Panc1 (cell line): Measurements from ENCODE around the gene SLC27A1. TPM values are rescaled to one million over a fixed set of nuclear protein-coding genes. Genes with fewer than 3 reads are reported as not detected.
A peak's percentile ranks its signal among the peaks of the same experiment; 100 is the strongest.

Experiments used
- ATAC-seq: fragments of 200-7000 bp; cut with Tn5 transposase; 2 replicates; pipeline ENCODE4 v1.9.1; 2020; ENCODE audit warnings: mild to moderate bottlenecking, moderate library complexity
- BruUV-seq: library from RNA; stranded (reverse); fragments of 400-500 nt; replicated peaks from 2 replicates; lab custom pipeline; 2021; lab: Mats Ljungman, UMichigan
- CTCF ChIA-PET: fragments of 300-600 bp; sonication (Branson Sonifier 250); formaldehyde crosslinking; loops from one replicate; lab custom pipeline; 2022; ENCODE audit warnings: antibody characterized with exemption; lab: Charles Lee
- POLR2A ChIA-PET: fragments of 300-600 bp; sonication (Branson Sonifier 250); formaldehyde crosslinking; loops from one replicate; lab custom pipeline; 2022; ENCODE audit warnings: antibody characterized with exemption; lab: Charles Lee
- DNase-seq: peaks from one replicate; pipeline ENCODE4 v3.0.0-alpha.2; 2010; ENCODE audit warnings: low read depth, low spot score
- H3K27ac ChIP-seq: 2 replicates; pipeline ENCODE4 v1.5.1; 2011; ENCODE audit warnings: mild to moderate bottlenecking, low read length, inconsistent platforms
- H3K27me3 ChIP-seq: fragments of 200-500 bp; sonication (Bioruptor generic); 2 replicates; pipeline ENCODE4 v1.6.0; 2014; ENCODE audit warnings: low read length, inconsistent platforms; ENCODE audit not compliant: control insufficient read depth, insufficient read depth
- H3K36me3 ChIP-seq: fragments of 200-500 bp; sonication (Bioruptor generic); 2 replicates; pipeline ENCODE4 v1.5.1; 2014; ENCODE audit warnings: inconsistent platforms, mild to moderate bottlenecking, low read length, moderate library complexity; ENCODE audit not compliant: control insufficient read depth, insufficient read depth
- H3K4me1 ChIP-seq: 2 replicates; pipeline ENCODE4 v1.5.1; 2011; ENCODE audit warnings: inconsistent platforms, mild to moderate bottlenecking, low read length, moderate library complexity; ENCODE audit not compliant: control insufficient read depth, insufficient read depth
- H3K4me3 ChIP-seq, 2 experiments: 2 replicates each; pipeline ENCODE4 v1.5.1; 2011 to 2012; ENCODE audit warnings: low read depth in 2 of 2, low read length in 2 of 2, mild to moderate bottlenecking in 2 of 2, inconsistent platforms in 1 of 2, moderate library complexity in 1 of 2
- H3K9me3 ChIP-seq: fragments of 200-500 bp; sonication (Bioruptor generic); 2 replicates; pipeline ENCODE4 v1.5.1; 2014; ENCODE audit warnings: low read depth, mild to moderate bottlenecking, inconsistent platforms, low read length, moderate library complexity; ENCODE audit not compliant: control insufficient read depth, insufficient read depth
- POLR2AphosphoS5 ChIP-seq: IDR thresholded peaks from 2 replicates; pipeline ENCODE4 v1.6.1; 2012; ENCODE audit warnings: mild to moderate bottlenecking, low read depth, low read length, moderate library complexity
- SIN3A ChIP-seq: IDR thresholded peaks from 2 replicates; pipeline ENCODE4 v1.6.1; 2012; ENCODE audit warnings: low read depth, mild to moderate bottlenecking, low read length, moderate library complexity, borderline replicate concordance; ENCODE audit not compliant: insufficient read depth
- TCF7L2 ChIP-seq: IDR thresholded peaks from 2 replicates; pipeline ENCODE4 v1.6.1; 2011; ENCODE audit warnings: mild to moderate bottlenecking, low read depth, low read length, inconsistent platforms
- in situ Hi-C: cut with HindIII; loops from 2 replicates; pipeline ENCODE4 v1.10.0; 2016; ENCODE audit warnings: low sequenced_read_pairs, low pct_unique_long_range_greater_than_20kb
- intact Hi-C: fragments of 100-400 bp; cut with micrococcal nuclease; formaldehyde crosslinking; loops from one replicate; pipeline ENCODE4 v1.10.0; 2022; ENCODE audit not compliant: unreplicated experiment
- total RNA-seq: library from RNA; stranded (reverse); gene quantifications from one replicate; pipeline ENCODE4 v1.2.1, GENCODE V29; 2021; ENCODE audit not compliant: unreplicated experiment
- TF ChIP-seq, protein P1 (sequence below): fragments of 450-650 bp; IDR thresholded peaks from 2 replicates; pipeline ENCODE4 v1.5.1; 2017; ENCODE audit warnings: mild to moderate bottlenecking
- TF ChIP-seq, protein P2 (sequence below), 2 experiments: IDR thresholded peaks; 2 replicates each; pipeline ENCODE4 v1.6.1; 2011 to 2012; ENCODE audit warnings: low read depth in 2 of 2, control low read depth in 1 of 2, low read length in 1 of 2, mild to moderate bottlenecking in 1 of 2, moderate library complexity in 1 of 2; ENCODE audit not compliant: insufficient read depth in 1 of 2

SLC27A1 gene
- total RNA-seq, 1 experiment from 2014 or later = 5.4 TPM

DNA sequence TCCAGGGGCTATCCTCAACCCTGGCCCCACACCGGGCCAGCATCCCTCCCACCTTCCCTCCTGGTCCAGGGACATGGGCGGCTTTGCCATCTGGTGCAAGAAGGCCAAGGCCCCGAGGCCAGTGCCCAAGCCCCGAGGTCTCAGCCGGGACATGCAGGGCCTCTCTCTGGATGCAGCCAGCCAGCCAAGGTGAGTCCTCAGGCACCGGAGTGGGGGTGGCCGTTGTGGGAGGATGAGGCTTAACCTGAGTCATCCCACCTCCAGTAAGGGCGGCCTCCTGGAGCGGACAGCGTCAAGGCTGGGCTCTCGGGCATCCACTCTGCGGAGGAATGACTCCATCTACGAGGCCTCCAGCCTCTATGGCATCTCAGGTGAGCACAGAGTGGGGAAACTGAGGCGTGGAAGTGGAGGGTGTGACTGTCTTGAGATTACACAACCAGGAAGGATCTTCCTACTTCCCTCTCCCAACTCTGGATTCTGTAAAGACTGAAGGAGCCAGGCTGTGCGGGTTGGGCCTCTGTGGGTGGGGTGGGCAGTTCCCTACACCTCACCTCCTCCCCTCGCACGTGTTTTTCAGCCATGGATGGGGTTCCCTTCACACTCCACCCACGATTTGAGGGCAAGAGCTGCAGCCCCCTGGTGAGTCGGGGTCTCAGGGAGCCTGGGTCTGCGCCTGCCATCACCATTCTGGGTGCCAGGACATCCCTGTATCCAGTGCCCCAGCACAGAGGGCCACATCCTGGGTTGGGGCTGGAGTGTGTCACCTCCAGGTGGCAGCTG, 46.7 kb upstream of the SLC27A1 start:
- intact Hi-C loops = no loop called here
- TF ChIP-seq, protein P1, sequence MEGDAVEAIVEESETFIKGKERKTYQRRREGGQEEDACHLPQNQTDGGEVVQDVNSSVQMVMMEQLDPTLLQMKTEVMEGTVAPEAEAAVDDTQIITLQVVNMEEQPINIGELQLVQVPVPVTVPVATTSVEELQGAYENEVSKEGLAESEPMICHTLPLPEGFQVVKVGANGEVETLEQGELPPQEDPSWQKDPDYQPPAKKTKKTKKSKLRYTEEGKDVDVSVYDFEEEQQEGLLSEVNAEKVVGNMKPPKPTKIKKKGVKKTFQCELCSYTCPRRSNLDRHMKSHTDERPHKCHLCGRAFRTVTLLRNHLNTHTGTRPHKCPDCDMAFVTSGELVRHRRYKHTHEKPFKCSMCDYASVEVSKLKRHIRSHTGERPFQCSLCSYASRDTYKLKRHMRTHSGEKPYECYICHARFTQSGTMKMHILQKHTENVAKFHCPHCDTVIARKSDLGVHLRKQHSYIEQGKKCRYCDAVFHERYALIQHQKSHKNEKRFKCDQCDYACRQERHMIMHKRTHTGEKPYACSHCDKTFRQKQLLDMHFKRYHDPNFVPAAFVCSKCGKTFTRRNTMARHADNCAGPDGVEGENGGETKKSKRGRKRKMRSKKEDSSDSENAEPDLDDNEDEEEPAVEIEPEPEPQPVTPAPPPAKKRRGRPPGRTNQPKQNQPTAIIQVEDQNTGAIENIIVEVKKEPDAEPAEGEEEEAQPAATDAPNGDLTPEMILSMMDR = no peak
- TF ChIP-seq TCF7L2 (no peak), POLR2AphosphoS5 (no peak), SIN3A (no peak)
- TF ChIP-seq, protein P2, sequence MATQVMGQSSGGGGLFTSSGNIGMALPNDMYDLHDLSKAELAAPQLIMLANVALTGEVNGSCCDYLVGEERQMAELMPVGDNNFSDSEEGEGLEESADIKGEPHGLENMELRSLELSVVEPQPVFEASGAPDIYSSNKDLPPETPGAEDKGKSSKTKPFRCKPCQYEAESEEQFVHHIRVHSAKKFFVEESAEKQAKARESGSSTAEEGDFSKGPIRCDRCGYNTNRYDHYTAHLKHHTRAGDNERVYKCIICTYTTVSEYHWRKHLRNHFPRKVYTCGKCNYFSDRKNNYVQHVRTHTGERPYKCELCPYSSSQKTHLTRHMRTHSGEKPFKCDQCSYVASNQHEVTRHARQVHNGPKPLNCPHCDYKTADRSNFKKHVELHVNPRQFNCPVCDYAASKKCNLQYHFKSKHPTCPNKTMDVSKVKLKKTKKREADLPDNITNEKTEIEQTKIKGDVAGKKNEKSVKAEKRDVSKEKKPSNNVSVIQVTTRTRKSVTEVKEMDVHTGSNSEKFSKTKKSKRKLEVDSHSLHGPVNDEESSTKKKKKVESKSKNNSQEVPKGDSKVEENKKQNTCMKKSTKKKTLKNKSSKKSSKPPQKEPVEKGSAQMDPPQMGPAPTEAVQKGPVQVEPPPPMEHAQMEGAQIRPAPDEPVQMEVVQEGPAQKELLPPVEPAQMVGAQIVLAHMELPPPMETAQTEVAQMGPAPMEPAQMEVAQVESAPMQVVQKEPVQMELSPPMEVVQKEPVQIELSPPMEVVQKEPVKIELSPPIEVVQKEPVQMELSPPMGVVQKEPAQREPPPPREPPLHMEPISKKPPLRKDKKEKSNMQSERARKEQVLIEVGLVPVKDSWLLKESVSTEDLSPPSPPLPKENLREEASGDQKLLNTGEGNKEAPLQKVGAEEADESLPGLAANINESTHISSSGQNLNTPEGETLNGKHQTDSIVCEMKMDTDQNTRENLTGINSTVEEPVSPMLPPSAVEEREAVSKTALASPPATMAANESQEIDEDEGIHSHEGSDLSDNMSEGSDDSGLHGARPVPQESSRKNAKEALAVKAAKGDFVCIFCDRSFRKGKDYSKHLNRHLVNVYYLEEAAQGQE (IDR thresholded peaks at IDR 0.05; ENCODE audit: insufficient read depth in 1 of 2, low read depth in 2 of 2, low read length in 1 of 2) = no peak
- CTCF ChIA-PET = interaction anchor here (0.5 to 0.6 kb wide), 2 partner anchors 79 to 106 kb away, joined by 3 to 4 read pairs; no protein-coding TSS in a partner anchor
- in situ Hi-C loops = no loop called here
- Histone ChIP-seq H3K4me3 (no peak overlapping the region), H3K4me1 (peaks cover 6% of the 10 kb centered on the region; the same call in 1 of the 2 replicates), H3K27me3 (no peaks in the 10 kb centered on the region), H3K9me3 (no peaks in the 10 kb centered on the region), H3K27ac (no peak overlapping the region), H3K36me3 (no peaks in the 10 kb centered on the region; the same call in 1 of the 2 replicates)
- DNase-seq (no peak), ATAC-seq (no peak)
- no TSS peak for BruUV-seq
- POLR2A ChIA-PET = no interaction called here

GRCh38 chr19:17424743-17425365, 45.5 kb upstream of the SLC27A1 start:
- CTCF ChIA-PET = interaction anchor here (0.7 kb wide), 2 partner anchors 33 to 883 kb away, joined by 4 to 7 read pairs; no protein-coding TSS in a partner anchor
- ATAC-seq = peak; percentile 74
- Histone ChIP-seq H3K4me1 (no peaks in the 10 kb centered on the region), H3K27ac (no peak overlapping the region), H3K9me3 (no peaks in the 10 kb centered on the region), H3K4me3 (no peak overlapping the region), H3K27me3 (no peaks in the 10 kb centered on the region), H3K36me3 (no peaks in the 10 kb centered on the region; the same call in 1 of the 2 replicates)
- no peak for DNase-seq
- intact Hi-C loops = no loop called here
- POLR2A ChIA-PET = no interaction called here
- in situ Hi-C loops = no loop called here
- TF ChIP-seq, protein P1 = no peak; the same call in 1 of the 2 replicates
- TF ChIP-seq, protein P2 (IDR thresholded peaks at IDR 0.05; ENCODE audit: insufficient read depth in 1 of 2, low read depth in 2 of 2, low read length in 1 of 2) = no peak
- no peak for TF ChIP-seq POLR2AphosphoS5
- TF ChIP-seq SIN3A = no peak
- no TSS peak for BruUV-seq
